Measurements from ENCODE around the gene AHR.

Gene AHR

DNA sequence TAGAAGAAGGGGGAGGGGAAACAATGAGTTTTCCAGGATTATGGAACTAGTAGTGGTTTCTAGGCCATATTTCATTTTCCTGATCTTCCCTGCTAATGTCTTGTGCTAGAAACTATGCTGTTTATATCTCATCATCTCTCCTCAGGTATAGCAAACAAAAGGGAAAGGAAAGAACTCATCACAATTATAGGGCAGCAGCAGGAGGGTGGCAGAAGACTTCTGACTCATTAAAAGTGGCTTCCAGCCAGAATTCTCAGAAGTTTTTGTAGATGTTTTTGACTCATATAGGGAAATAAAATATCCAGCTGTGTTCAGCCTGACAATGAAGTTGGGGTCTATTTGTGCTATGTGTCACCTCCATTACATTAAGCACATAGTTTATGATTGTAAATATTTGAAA is 6.5 kb downstream of the AHR start:
- no peak for DNase-seq (ENCODE audit: low read depth in 2 of 2)

DNA sequence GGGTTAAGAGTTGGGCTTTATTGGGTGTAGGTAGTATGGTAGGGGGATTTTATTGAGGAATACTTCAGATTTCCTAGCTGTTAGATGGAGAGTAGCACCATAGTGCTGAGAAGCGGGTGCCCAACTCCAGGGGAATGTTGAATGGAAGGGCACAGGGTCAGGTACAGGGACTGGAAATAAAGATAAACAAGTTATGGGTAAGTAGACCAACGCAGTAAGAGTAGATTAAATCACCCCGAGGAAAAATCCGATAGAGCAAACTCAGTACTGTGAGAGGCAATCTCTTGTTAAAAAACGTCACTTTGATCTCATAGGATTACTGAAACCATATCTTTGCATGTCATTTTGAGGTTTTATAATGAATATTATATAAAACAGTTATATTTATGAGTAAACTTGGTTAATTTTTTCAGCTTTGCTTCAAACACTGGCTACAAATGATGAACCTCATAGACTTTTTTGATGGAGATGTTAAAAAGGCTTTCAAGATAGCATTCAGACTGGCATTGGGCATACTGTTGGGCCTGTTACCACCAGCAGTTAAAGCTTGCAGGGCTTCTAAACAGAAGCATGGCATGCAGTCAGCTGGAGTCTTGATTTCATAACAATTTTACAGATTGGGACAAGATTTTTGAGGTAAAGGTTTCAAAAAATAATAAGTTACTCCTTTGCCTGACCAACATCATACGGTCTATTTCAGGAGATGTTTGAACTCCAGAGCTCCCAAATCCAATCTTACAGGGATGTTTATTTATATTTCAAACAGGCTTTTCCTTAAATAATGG is 7.1 kb downstream of the AHR start:
- DNase-seq (ENCODE audit: low read depth in 2 of 2): no peak

- no peak for DNase-seq (ENCODE audit: low read depth in 2 of 2)
These were observed 8.5 kb downstream of the AHR start for GRCh38 chr7:17307000-17307399.

DNA sequence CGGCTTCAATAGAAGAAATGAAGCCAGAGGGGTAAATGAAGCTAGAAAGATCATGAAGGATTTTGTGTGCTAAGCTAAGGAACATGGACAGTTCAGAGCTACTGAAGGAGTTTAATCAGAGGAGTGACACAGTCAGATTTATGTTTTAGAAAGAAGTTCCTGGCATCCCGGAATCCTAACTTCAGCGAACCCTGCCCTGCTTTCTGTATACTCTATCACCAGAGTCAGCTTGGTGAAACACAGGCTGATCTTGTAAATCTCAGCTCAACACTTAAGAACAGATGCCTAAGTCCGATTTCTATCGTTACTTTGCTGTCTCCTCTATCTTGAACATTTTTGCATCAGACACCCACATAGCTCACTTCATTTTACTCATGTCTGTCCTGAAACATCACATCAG is 9.1 kb downstream of the AHR start:
- DNase-seq (ENCODE audit: low read depth in 2 of 2): no peak

DNA sequence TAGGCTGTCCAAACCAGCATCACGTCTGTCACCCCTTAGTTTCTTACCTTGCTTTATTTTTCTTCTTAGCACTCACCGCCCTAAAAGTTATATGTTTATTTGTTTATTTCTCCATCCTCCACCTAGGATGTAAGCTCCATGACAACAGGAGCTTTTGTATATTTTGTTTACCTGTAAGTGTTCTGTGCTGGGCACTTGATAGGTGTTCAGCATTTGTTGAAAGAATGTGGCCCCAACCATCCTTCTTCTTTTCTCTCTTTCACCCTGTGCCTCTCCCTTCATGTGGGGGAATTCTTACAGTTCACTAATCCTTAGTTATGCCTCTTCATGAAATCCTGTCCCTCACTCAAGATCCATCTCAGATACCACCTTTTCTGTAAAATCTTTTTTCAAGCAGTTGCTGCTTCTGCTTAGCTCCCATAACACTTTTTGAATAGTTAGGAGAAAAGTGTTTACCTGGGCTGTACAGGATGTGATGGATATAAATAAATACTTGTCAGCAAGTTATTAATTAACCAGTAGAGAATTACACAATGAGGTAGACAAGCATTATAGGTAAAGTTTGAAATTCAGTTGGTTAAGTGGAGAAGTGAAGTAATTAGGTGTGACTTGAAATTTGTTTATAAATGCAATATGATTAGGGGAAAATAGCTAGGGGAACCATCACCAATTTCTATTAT is 9.7 kb downstream of the AHR start:
- no peak for DNase-seq (ENCODE audit: low read depth in 2 of 2)

- no peak for DNase-seq (ENCODE audit: low read depth in 2 of 2)
These were observed 12.7 kb downstream of the AHR start for GRCh38 chr7:17311194-17311593.

DNA sequence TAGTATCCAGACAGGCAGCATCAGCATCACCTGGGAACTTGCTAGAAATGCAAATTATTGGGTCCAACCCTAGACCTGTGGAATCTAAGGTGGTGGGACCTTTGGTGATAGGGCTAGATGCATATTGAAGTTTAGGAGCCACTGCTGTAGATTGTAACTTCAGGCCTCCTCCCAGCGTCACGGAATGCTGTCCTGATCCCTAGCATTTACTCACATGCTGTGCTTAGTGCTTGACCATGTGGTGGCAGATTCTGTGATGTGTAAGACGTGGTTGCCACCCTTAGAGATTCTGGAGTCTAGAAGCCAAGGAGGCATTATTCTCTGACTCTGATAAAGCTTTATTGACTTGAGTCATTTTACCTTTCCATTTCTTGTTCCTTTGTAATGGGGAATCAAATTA is 13.5 kb downstream of the AHR start:
- DNase-seq (ENCODE audit: low read depth in 2 of 2): no peak

GRCh38 chr7:17312641-17313040 is 14.2 kb downstream of the AHR start:
- DNase-seq (ENCODE audit: low read depth in 2 of 2): no peak

- DNase-seq (ENCODE audit: low read depth in 2 of 2): no peak
These were observed 14.7 kb downstream of the AHR start for GRCh38 chr7:17313194-17313593.

DNA sequence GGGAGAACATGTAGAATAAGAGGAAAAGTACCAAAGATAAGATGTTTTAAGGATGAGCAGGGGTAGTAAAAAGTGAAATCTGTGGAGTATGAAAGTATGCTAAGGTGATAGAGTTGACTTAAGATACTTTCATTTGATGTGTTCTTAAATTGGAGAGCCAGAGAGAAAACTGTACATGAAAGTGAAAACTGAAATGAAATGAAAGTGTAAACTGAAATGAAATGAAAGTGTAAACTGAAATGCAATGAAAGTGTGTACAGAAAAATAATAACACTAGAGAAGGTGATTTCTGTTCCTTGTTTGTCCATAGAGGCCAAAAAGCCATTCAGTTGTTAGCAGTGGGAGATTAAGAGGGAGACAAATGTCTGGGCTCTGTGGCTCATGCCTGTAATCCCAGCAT is 17.5 kb downstream of the AHR start:
- no peak for DNase-seq (ENCODE audit: low read depth in 2 of 2)

GRCh38 chr7:17318146-17318545 is 19.7 kb downstream of the AHR start:
- no peak for DNase-seq (ENCODE audit: low read depth in 2 of 2)

GRCh38 chr7:17319164-17320101 is 21.0 kb downstream of the AHR start:
- no peak for DNase-seq (ENCODE audit: low read depth in 2 of 2)

- no peak for DNase-seq (ENCODE audit: low read depth in 2 of 2)
These were observed 21.6 kb downstream of the AHR start for GRCh38 chr7:17320102-17320497.

- DNase-seq (ENCODE audit: low read depth in 2 of 2): no peak
These were observed 22.2 kb downstream of the AHR start for GRCh38 chr7:17320657-17321056.

DNA sequence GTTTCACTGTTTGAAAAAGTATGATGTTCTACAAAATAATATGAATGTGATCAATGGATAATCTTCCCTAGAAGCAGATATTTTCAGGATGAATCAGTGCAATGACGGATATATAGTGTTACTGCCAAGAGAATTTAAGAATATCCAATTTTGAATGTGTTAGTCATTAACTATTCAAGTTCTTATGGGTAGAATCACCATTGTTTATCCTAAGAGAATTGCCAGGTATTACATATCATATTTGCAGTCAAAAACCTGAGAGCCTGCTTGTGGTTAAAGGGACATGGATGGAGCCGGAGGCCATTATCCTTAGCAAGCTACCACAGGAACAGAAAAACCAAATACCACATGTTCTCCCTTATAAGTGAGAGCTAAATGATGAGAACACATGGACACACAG is 26.9 kb downstream of the AHR start:
- no peak for DNase-seq (ENCODE audit: low read depth in 2 of 2)

GRCh38 chr7:17326378-17326777 is 27.9 kb downstream of the AHR start:
- no peak for DNase-seq (ENCODE audit: low read depth in 2 of 2)

- no peak for DNase-seq (ENCODE audit: low read depth in 2 of 2)
These were observed 30.2 kb downstream of the AHR start for GRCh38 chr7:17328641-17329040.

DNA sequence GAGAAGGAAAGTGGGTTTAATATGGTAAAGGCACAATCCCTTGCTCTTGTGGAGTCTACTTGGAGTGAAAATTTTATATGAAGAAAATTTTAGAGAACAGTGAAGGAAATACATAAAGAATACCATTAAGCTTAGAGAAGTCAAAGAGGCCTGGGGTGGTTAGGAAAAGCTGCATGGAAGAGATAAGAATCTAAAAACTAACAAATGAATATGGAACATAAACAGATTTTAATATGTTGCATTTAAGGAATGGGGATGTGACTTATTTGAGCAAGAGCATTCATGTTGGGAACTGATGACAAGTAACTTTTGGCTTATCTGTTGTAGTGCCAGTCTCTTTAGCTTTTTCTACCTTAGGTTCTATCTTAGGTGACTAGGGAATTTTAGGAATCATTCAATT is 31.0 kb downstream of the AHR start:
- DNase-seq (ENCODE audit: low read depth in 2 of 2): no peak

DNA sequence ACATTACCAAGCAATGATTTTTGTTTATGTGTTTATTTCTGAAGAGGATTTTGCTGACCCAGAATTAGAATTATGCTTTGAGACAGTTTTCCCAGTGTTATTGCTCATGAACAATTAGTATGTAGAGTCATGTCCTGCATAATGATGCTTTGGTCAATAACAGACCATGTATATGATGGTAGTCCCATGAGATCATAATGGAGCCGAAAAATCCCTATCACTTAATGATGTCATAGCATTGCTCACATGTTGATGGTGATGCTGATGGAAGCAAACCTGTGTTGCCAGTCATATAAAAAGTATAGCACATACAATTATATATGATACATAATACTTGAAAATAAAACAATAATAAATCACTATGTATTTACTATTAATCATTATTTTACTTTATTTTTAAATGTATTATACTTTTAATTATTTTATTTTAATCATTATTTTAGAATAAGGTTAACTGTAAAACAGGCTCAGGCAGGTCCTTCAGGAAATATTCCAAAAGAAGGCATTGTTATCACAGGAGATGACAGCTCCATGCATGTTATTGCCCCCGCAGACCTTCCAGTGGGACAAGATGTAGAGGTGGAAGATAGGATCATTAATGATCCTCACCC is 33.5 kb downstream of the AHR start:
- DNase-seq (ENCODE audit: low read depth in 2 of 2): no peak

DNA sequence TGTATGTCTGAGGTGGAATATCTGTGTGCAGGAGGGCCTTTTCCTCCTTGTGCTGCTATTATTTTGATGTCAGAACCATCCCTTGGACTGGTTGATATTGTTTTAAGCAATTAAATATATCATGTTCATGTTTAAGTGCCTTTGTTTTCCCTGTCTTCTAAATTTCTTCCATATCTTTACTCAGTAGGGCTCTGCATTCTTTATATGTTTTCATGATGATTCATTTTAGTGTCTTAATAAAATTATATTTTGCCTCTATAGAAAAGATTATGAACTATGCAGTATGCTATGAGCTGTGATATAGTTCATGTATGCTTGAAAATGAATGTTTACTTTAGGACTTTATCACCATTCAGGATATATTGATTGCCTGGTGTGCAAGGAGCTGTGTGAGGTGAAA is 34.8 kb downstream of the AHR start:
- DNase-seq (ENCODE audit: low read depth in 2 of 2): no peak

GRCh38 chr7:17336168-17336567 is 37.7 kb downstream of the AHR start:
- no peak for DNase-seq (ENCODE audit: low read depth in 2 of 2)

DNA sequence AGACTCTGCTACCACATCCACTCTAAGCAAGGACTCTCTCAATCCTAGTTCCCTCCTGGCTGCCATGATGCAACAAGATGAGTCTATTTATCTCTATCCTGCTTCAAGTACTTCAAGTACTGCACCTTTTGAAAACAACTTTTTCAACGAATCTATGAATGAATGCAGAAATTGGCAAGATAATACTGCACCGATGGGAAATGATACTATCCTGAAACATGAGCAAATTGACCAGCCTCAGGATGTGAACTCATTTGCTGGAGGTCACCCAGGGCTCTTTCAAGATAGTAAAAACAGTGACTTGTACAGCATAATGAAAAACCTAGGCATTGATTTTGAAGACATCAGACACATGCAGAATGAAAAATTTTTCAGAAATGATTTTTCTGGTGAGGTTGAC is 40.7 kb downstream of the AHR start:
- no peak for DNase-seq (ENCODE audit: low read depth in 2 of 2)
